Natural killer cell (primary cell): Measurements from ENCODE around the gene OR2F2. TPM values are rescaled to one million over a fixed set of nuclear protein-coding genes. Genes with fewer than 3 reads are reported as not detected.

Source experiments
- total RNA-seq, 4 donors: library from RNA; stranded (reverse); fragments of 120-200 nt in 1 of 4; gene quantifications; one replicate each; pipeline versions ENCODE4 v1.2.3 to v1.2.4, GENCODE V29; 2013 to 2022

OR2F2 gene
- total RNA-seq, 3 donors from 2014 or later (not counting 1 experiment from before 2014, with no cell fraction given) = not detected

Other genes starting within 250 kb of the OR2F2 start
- under 1 TPM; 0.16 to 0.72 (median 0.40) TPM for gene CTAGE6, start 177.5 kb upstream of the OR2F2 start, total RNA-seq
- gene TCAF1, start 33.1 kb upstream of the OR2F2 start, total RNA-seq = 10 to 100 TPM; 12.7 to 24.5 (median 18.8) TPM
- gene OR2F1, start 19.6 kb downstream of the OR2F2 start, total RNA-seq = not detected
- gene OR6B1, start 65.1 kb downstream of the OR2F2 start, total RNA-seq = not detected
- not detected for gene OR2A5, start 113.7 kb downstream of the OR2F2 start, total RNA-seq
- not detected for gene OR2A25, start 134.6 kb downstream of the OR2F2 start, total RNA-seq
- gene OR2A12, start 151.0 kb downstream of the OR2F2 start, total RNA-seq = not detected
- gene OR2A2, start 174.3 kb downstream of the OR2F2 start, total RNA-seq = not detected
- not detected for gene OR2A14, start 187.9 kb downstream of the OR2F2 start, total RNA-seq
- gene CTAGE4, start 248.2 kb downstream of the OR2F2 start, total RNA-seq = under 1 TPM in 2 of 3 donors, not detected in 1; 0.33 to 0.40 TPM